DOHH2 (cell line): Measurements from ENCODE around the gene FHOD1.

Experiments used
- EZH2phosphoT487 ChIP-seq: fragments of 200-600 bp; sonication (generic); IDR thresholded peaks from 2 replicates; pipeline ENCODE4 v1.6.1; 2017; ENCODE audit warnings: borderline replicate concordance, mild to moderate bottlenecking, antibody characterized with exemption, low read length, moderate library complexity, mixed read lengths
- TF ChIP-seq, protein P1 (sequence below): fragments of 200-600 bp; sonication (generic); IDR thresholded peaks from one replicate; pipeline ENCODE4 v1.5.1; 2014; ENCODE audit warnings: antibody characterized with exemption, mild to moderate bottlenecking, low read depth, low read length; ENCODE audit not compliant: poor library complexity, severe bottlenecking

DNA sequence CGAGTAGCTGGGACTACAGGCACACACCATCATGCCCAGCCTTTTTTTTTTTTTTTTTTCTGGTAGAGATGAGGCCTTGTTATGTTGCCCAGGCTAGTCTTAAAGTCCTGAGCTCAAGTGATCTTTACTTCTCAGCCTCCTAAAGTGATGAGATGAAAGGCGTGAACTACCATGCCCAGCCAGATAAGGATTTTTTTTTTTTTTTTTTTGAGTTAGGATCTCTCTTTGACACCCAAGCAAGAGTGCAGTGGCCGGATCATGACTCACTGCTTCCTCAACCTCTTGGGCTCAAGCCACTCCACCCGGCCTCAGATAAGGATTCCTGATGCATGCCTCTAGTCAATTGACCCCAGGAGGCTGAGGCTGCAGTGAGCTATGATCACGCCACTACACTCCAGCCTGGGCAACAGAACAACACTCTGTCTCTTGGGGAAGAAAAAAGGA lies 20.9 kb upstream of the FHOD1 start:
- TF ChIP-seq, protein P1, sequence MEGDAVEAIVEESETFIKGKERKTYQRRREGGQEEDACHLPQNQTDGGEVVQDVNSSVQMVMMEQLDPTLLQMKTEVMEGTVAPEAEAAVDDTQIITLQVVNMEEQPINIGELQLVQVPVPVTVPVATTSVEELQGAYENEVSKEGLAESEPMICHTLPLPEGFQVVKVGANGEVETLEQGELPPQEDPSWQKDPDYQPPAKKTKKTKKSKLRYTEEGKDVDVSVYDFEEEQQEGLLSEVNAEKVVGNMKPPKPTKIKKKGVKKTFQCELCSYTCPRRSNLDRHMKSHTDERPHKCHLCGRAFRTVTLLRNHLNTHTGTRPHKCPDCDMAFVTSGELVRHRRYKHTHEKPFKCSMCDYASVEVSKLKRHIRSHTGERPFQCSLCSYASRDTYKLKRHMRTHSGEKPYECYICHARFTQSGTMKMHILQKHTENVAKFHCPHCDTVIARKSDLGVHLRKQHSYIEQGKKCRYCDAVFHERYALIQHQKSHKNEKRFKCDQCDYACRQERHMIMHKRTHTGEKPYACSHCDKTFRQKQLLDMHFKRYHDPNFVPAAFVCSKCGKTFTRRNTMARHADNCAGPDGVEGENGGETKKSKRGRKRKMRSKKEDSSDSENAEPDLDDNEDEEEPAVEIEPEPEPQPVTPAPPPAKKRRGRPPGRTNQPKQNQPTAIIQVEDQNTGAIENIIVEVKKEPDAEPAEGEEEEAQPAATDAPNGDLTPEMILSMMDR, result no peak
- no peak for TF ChIP-seq EZH2phosphoT487
